H1 (cell line): Measurements from ENCODE around the gene HLA-A. TPM values are rescaled to one million over a fixed set of nuclear protein-coding genes. Genes with fewer than 3 reads are reported as not detected.
A peak's percentile ranks its signal among the peaks of the same experiment; 100 is the strongest.

Experiments used
- CTCF ChIA-PET: fragments of 300-600 bp; sonication (Branson Sonifier 250); formaldehyde crosslinking; loops from one replicate; lab custom pipeline; 2021; ENCODE audit not compliant: partially characterized antibody; lab: Charles Lee
- POLR2A ChIA-PET: fragments of 300-600 bp; sonication (Branson Sonifier 250); formaldehyde crosslinking; loops from one replicate; lab custom pipeline; 2021; ENCODE audit warnings: inconsistent platforms; ENCODE audit not compliant: partially characterized antibody; lab: Charles Lee
- DNase-seq, 2 experiments: peaks; one replicate each; pipeline versions ENCODE4 v3.0.0 to v3.0.0-alpha.2; 2010 to 2022; ENCODE audit warnings: low spot score in 2 of 2, low read depth in 1 of 2, mixed read lengths in 1 of 2
- FAIRE-seq: peaks from 2 replicates; lab custom pipeline; 2011; peaks lifted over from hg19 to GRCh38; lab: Jason Lieb, UNC
- H2AFZ ChIP-seq: 2 replicates; pipeline ENCODE4 v1.8.1; 2012; ENCODE audit warnings: low read length, inconsistent platforms
- H2AK5ac ChIP-seq: 2 replicates; pipeline ENCODE4 v1.6.1; 2013; ENCODE audit warnings: low read depth, low read length
- H2BK120ac ChIP-seq: replicated peaks from 2 replicates; pipeline ENCODE3; 2013; ENCODE audit warnings: low read depth, low read length, inconsistent platforms
- H2BK12ac ChIP-seq: 2 replicates; pipeline ENCODE4 v1.6.1; 2013; ENCODE audit warnings: low read depth, low read length
- H2BK15ac ChIP-seq: 2 replicates; pipeline ENCODE4 v1.6.1; 2013; ENCODE audit warnings: low read length
- H2BK20ac ChIP-seq: 2 replicates; pipeline ENCODE4 v1.6.1; 2013; ENCODE audit warnings: low read length
- H2BK5ac ChIP-seq: 2 replicates; pipeline ENCODE4 v1.6.1; 2013; ENCODE audit warnings: low read depth, low read length
- H3K14ac ChIP-seq: 2 replicates; pipeline ENCODE4 v1.6.1; 2013; ENCODE audit warnings: inconsistent platforms; ENCODE audit not compliant: insufficient read length
- H3K18ac ChIP-seq: 2 replicates; pipeline ENCODE4 v1.6.1; 2013; ENCODE audit warnings: low read length; ENCODE audit errors: extremely low read depth
- H3K23ac ChIP-seq: 2 replicates; pipeline ENCODE4 v1.6.1; 2013; ENCODE audit warnings: inconsistent platforms; ENCODE audit not compliant: insufficient read length
- H3K23me2 ChIP-seq: 2 replicates; pipeline ENCODE4 v1.6.1; 2013; ENCODE audit warnings: low read depth, low read length
- H3K27ac ChIP-seq: 2 replicates; pipeline ENCODE4 v1.6.1; 2011; ENCODE audit warnings: low read depth, low read length, inconsistent platforms
- H3K27me3 ChIP-seq, 4 experiments: replicated peaks in 1 of 4; 1 replicate in 1 of 4; 2 replicates in 3 of 4; pipeline versions ENCODE4 v1.6.1 to v1.8.1; 2011 to 2013; ENCODE audit warnings: low read length in 3 of 4, mild to moderate bottlenecking in 3 of 4, inconsistent platforms in 2 of 4, mixed read lengths in 2 of 4, moderate library complexity in 1 of 4; ENCODE audit not compliant: control insufficient read depth in 3 of 4, insufficient read depth in 3 of 4; ENCODE audit errors: extremely low read depth in 1 of 4
- H3K36me3 ChIP-seq, 4 experiments: 2 replicates each; pipeline versions ENCODE4 v1.6.1 to v1.8.1; 2011 to 2013; ENCODE audit warnings: mild to moderate bottlenecking in 4 of 4, low read length in 3 of 4, moderate library complexity in 2 of 4, control low read depth in 1 of 4, inconsistent platforms in 1 of 4; ENCODE audit not compliant: insufficient read depth in 4 of 4, control insufficient read depth in 2 of 4
- H3K4ac ChIP-seq: replicated peaks from 2 replicates; pipeline ENCODE3; 2013; ENCODE audit warnings: low read length, low read depth, mixed read lengths, inconsistent platforms; ENCODE audit not compliant: insufficient read length
- H3K4me1 ChIP-seq, 4 experiments: replicated peaks in 1 of 4; 1 replicate in 1 of 4; 2 replicates in 3 of 4; pipeline versions ENCODE4 v1.6.1 to v1.8.1; 2011 to 2013; ENCODE audit warnings: low read length in 3 of 4, inconsistent platforms in 2 of 4, mixed read lengths in 1 of 4; ENCODE audit not compliant: insufficient read depth in 4 of 4, control insufficient read depth in 3 of 4
- H3K4me2 ChIP-seq, 2 experiments: 2 replicates each; pipeline versions ENCODE4 v1.6.1 to v1.8.1; 2011 to 2013; ENCODE audit warnings: low read depth in 2 of 2, low read length in 2 of 2, control low read depth in 1 of 2, inconsistent platforms in 1 of 2, mild to moderate bottlenecking in 1 of 2; ENCODE audit not compliant: insufficient read depth in 1 of 2
- H3K4me3 ChIP-seq, 4 experiments: fragments of 200-600, 300-600 bp in 1 of 4; sonication (generic), shearing (Covaris generic), sonication (Bioruptor Twin) in 1 of 4; 2 replicates each; pipeline versions ENCODE4 v1.5.1 to v1.8.1; 2011 to 2016; ENCODE audit warnings: low read length in 4 of 4, low read depth in 3 of 4, control low read depth in 2 of 4, inconsistent platforms in 2 of 4, mild to moderate bottlenecking in 2 of 4, mixed read lengths in 1 of 4, moderate library complexity in 1 of 4; ENCODE audit not compliant: insufficient read depth in 2 of 4; ENCODE audit errors: extremely low read depth in 1 of 4
- H3K56ac ChIP-seq: replicated peaks from 2 replicates; pipeline ENCODE3; 2013; ENCODE audit warnings: low read depth, mild to moderate bottlenecking, mixed read lengths, low read length, inconsistent platforms; ENCODE audit not compliant: insufficient read length
- H3K79me1 ChIP-seq: 2 replicates; pipeline ENCODE4 v1.6.1; 2013; ENCODE audit warnings: low read depth, low read length, control low read depth
- H3K79me2 ChIP-seq, 2 experiments: 2 replicates each; pipeline versions ENCODE4 v1.6.1 to v1.8.1; 2012 to 2013; ENCODE audit warnings: low read length in 2 of 2, mild to moderate bottlenecking in 2 of 2, inconsistent platforms in 1 of 2; ENCODE audit not compliant: insufficient read depth in 2 of 2, control insufficient read depth in 1 of 2
- H3K9ac ChIP-seq, 4 experiments: replicated peaks in 1 of 4; 1 replicate in 1 of 4; 2 replicates in 3 of 4; pipeline versions ENCODE4 v1.6.1 to v1.8.1; 2011 to 2013; ENCODE audit warnings: low read depth in 3 of 4, low read length in 3 of 4, control low read depth in 2 of 4, mild to moderate bottlenecking in 2 of 4, moderate library complexity in 2 of 4, inconsistent platforms in 1 of 4; ENCODE audit errors: extremely low read depth in 1 of 4
- H3K9me3 ChIP-seq, 2 experiments: 2 replicates each; pipeline versions ENCODE4 v1.6.1 to v1.8.1; 2012 to 2013; ENCODE audit warnings: mild to moderate bottlenecking in 2 of 2, moderate library complexity in 2 of 2, control low read depth in 1 of 2, inconsistent platforms in 1 of 2, low read depth in 1 of 2, low read length in 1 of 2, mixed read lengths in 1 of 2; ENCODE audit not compliant: insufficient read depth in 2 of 2
- H4K20me1 ChIP-seq, 2 experiments: replicated peaks in 1 of 2; 2 replicates each; pipeline versions ENCODE3 to v1.8.1; 2011 to 2013; ENCODE audit warnings: inconsistent platforms in 2 of 2, low read length in 2 of 2, mild to moderate bottlenecking in 1 of 2; ENCODE audit not compliant: insufficient read depth in 2 of 2, control insufficient read depth in 1 of 2
- H4K5ac ChIP-seq: 2 replicates; pipeline ENCODE4 v1.6.1; 2013; ENCODE audit warnings: low read length, low read depth, mixed read lengths, inconsistent platforms; ENCODE audit not compliant: insufficient read length
- H4K8ac ChIP-seq: 2 replicates; pipeline ENCODE4 v1.8.0; 2013; ENCODE audit warnings: mild to moderate bottlenecking, moderate library complexity, low read length, inconsistent platforms; ENCODE audit not compliant: insufficient read depth; ENCODE audit errors: extremely low read depth
- H4K91ac ChIP-seq: replicated peaks from 2 replicates; pipeline ENCODE3; 2013; ENCODE audit warnings: low read length, mixed read lengths, inconsistent platforms; ENCODE audit not compliant: insufficient read length
- ASH2L ChIP-seq: fragments of 200-600, 300-600 bp; sonication (generic); IDR thresholded peaks from one replicate; pipeline ENCODE4 v1.7.1; 2017; ENCODE audit warnings: low read length
- EZH2 ChIP-seq: fragments of 200-600 bp; sonication (generic); IDR thresholded peaks from 2 replicates; pipeline ENCODE4 v1.7.1; 2012; ENCODE audit warnings: low read depth, mild to moderate bottlenecking, moderate library complexity, low read length, inconsistent platforms; ENCODE audit not compliant: severe bottlenecking
- HDAC6 ChIP-seq: IDR thresholded peaks from one replicate; pipeline ENCODE4 v1.7.1; 2012; ENCODE audit warnings: low read depth, mild to moderate bottlenecking, inconsistent platforms, low read length, moderate library complexity
- NRF1 ChIP-seq: IDR thresholded peaks from 2 replicates; pipeline ENCODE4 v1.6.1; 2011; ENCODE audit warnings: mild to moderate bottlenecking, low read depth, low read length, improper control_type of control experiment
- POLR2A ChIP-seq, 2 experiments: IDR thresholded peaks; 1 replicate in 1 of 2; 2 replicates in 1 of 2; pipeline ENCODE4 v1.6.1; 2011; ENCODE audit warnings: low read depth in 2 of 2, low read length in 2 of 2, mild to moderate bottlenecking in 2 of 2; ENCODE audit errors: control extremely low read depth in 1 of 2
- SP1 ChIP-seq: IDR thresholded peaks from 2 replicates; pipeline ENCODE4 v1.6.1; 2011; ENCODE audit warnings: low read depth, low read length
- SP4 ChIP-seq: IDR thresholded peaks from 2 replicates; pipeline ENCODE4 v1.6.1; 2012; ENCODE audit warnings: low read length, inconsistent platforms
- TEAD4 ChIP-seq: IDR thresholded peaks from 2 replicates; pipeline ENCODE4 v1.6.1; 2012; ENCODE audit warnings: low read depth, low read length, inconsistent platforms, mixed read lengths
- WGBS, 2 experiments: shearing (Covaris generic) in 1 of 2; methylation state at CpG; one replicate each; pipeline versions ENCODE4 v1.1.6 to v1.1.7; 2013 to 2015; ENCODE audit warnings: low lambda C conversion rate in 2 of 2, mixed read lengths in 2 of 2, inconsistent platforms in 1 of 2, low coverage in 1 of 2, missing lambda C conversion rate in 1 of 2; ENCODE audit not compliant: insufficient replicate concordance in 2 of 2, insufficient coverage in 1 of 2, insufficient read length in 1 of 2; ENCODE audit errors: extremely low coverage in 1 of 2, missing lambda C conversion rate in 1 of 2; 5-methylcytosine and 5-hydroxymethylcytosine counted together
- polyA plus RNA-seq, 7 experiments: library from polyadenylated mRNA; depleted of rRNA in 3 of 7; stranded (reverse) in 5 of 7; unstranded in 2 of 7; fragments of >200 nt in 5 of 7; fragments of 200-250 nt in 2 of 7; gene quantifications; 1 replicate in 5 of 7; 2 replicates in 1 of 7; 4 replicates in 1 of 7; pipeline versions ENCODE4 v1.2.1 to v1.2.3, GENCODE V29; 2011 to 2013; ENCODE audit warnings: missing spikeins in 2 of 7, mixed read lengths in 2 of 7
- total RNA-seq: library from RNA; stranded (reverse); fragmentation: NEBNext Ultra II Directional; extraction: Animal tissue kit (Norgen Biotek cat#: 25700); gene quantifications from 2 replicates; pipeline ENCODE4 v1.2.1, GENCODE V29; 2021
- TF ChIP-seq, protein P1 (sequence below): IDR thresholded peaks from 2 replicates; pipeline ENCODE4 v1.6.1; 2012; ENCODE audit warnings: inconsistent platforms
- TF ChIP-seq, protein P2 (sequence below): IDR thresholded peaks from 2 replicates; pipeline ENCODE4 v1.6.1; 2012; ENCODE audit warnings: low read length, inconsistent platforms
- TF ChIP-seq, protein P3 (sequence below), 3 experiments: IDR thresholded peaks; 1 replicate in 2 of 3; 2 replicates in 1 of 3; pipeline versions ENCODE4 v1.5.1 to v1.6.1; 2011; ENCODE audit warnings: low read length in 3 of 3, mild to moderate bottlenecking in 3 of 3, inconsistent platforms in 2 of 3, low read depth in 1 of 3, moderate library complexity in 1 of 3; ENCODE audit not compliant: insufficient read depth in 1 of 3; ENCODE audit errors: control extremely low read depth in 1 of 3

HLA-A gene
- total and polyA plus RNA-seq, 2 of the 8 experiments (the other 6 are each of a cell fraction or from before 2014, with no cell fraction given), result 221 to 474 TPM

DNA sequence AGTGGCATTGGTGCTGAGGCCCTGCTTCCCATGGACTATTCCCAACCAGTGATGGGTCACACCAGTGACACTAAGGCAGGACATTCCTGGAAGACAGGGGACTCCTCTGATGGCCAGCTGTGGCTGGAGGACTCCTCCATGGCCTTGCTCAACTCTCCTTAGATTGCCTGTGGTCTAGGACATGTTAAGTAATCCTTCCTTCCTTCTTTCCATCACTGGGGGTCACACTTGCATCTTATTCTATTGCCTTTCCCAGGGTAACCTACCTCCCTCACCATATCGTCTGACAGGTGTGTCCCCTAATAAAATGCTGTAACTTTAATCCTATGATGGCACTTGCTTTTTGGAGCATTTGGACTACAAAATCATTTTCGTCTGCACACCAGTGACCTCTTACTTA, 24.5 kb upstream of the HLA-A start:
- Histone ChIP-seq H3K18ac (no peak overlapping the region), H2BK5ac (no peak overlapping the region), H3K9ac (no peak overlapping the region), H3K4me3 (no peak overlapping the region), H3K56ac (no peak overlapping the region), H3K27me3 (no peaks in the 10 kb centered on the region), H2AFZ (no peak overlapping the region), H2AK5ac (no peak overlapping the region), H3K4ac (no peak overlapping the region), H3K23me2 (no peaks in the 10 kb centered on the region), H4K8ac (no peak overlapping the region), H4K20me1 (no peaks in the 10 kb centered on the region), H2BK120ac (no peak overlapping the region), H3K4me2 (no peak overlapping the region), H3K14ac (no peak overlapping the region), H2BK12ac (no peak overlapping the region), H3K9me3 (no peaks in the 10 kb centered on the region), H2BK15ac (no peak overlapping the region), H3K27ac (no peak overlapping the region), H4K5ac (no peak overlapping the region), H3K79me1 (no peaks in the 10 kb centered on the region), H3K4me1 (no peaks in the 10 kb centered on the region), H2BK20ac (no peak overlapping the region), H3K79me2 (no peaks in the 10 kb centered on the region), H3K36me3 (no peaks in the 10 kb centered on the region), H3K23ac (no peak overlapping the region), H4K91ac (no peak overlapping the region)
- CTCF ChIA-PET, result no interaction called here
- POLR2A ChIA-PET, result no interaction called here
- FAIRE-seq (no peak), DNase-seq (no peak)
- WGBS, 2 experiments, result 74% methylated on average over 2 of the region's 2 CpGs; no CpG with 5 or more reads in 1 of the 2 experiments
- TF ChIP-seq SP4 (no peak), ASH2L (no peak), TEAD4 (no peak), POLR2A (IDR thresholded peaks at IDR 0.05; ENCODE audit: control extremely low read depth in 1 of 2, low read depth in 2 of 2, low read length in 2 of 2) (no peak), EZH2 (no peak), SP1 (no peak), NRF1 (no peak), HDAC6 (no peak)
- TF ChIP-seq, protein P1, sequence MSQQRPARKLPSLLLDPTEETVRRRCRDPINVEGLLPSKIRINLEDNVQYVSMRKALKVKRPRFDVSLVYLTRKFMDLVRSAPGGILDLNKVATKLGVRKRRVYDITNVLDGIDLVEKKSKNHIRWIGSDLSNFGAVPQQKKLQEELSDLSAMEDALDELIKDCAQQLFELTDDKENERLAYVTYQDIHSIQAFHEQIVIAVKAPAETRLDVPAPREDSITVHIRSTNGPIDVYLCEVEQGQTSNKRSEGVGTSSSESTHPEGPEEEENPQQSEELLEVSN, result no peak
- TF ChIP-seq, protein P2, sequence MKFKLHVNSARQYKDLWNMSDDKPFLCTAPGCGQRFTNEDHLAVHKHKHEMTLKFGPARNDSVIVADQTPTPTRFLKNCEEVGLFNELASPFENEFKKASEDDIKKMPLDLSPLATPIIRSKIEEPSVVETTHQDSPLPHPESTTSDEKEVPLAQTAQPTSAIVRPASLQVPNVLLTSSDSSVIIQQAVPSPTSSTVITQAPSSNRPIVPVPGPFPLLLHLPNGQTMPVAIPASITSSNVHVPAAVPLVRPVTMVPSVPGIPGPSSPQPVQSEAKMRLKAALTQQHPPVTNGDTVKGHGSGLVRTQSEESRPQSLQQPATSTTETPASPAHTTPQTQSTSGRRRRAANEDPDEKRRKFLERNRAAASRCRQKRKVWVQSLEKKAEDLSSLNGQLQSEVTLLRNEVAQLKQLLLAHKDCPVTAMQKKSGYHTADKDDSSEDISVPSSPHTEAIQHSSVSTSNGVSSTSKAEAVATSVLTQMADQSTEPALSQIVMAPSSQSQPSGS, result no peak
- TF ChIP-seq, protein P3, sequence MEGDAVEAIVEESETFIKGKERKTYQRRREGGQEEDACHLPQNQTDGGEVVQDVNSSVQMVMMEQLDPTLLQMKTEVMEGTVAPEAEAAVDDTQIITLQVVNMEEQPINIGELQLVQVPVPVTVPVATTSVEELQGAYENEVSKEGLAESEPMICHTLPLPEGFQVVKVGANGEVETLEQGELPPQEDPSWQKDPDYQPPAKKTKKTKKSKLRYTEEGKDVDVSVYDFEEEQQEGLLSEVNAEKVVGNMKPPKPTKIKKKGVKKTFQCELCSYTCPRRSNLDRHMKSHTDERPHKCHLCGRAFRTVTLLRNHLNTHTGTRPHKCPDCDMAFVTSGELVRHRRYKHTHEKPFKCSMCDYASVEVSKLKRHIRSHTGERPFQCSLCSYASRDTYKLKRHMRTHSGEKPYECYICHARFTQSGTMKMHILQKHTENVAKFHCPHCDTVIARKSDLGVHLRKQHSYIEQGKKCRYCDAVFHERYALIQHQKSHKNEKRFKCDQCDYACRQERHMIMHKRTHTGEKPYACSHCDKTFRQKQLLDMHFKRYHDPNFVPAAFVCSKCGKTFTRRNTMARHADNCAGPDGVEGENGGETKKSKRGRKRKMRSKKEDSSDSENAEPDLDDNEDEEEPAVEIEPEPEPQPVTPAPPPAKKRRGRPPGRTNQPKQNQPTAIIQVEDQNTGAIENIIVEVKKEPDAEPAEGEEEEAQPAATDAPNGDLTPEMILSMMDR (IDR thresholded peaks at IDR 0.05; ENCODE audit: control extremely low read depth in 1 of 3, insufficient read depth in 1 of 3, low read depth in 1 of 3, low read length in 3 of 3), result peak in 1 of 3 experiments; percentile 9; a peak in 1 of 4 replicates
